H9 (cell line): Measurements from ENCODE around the gene CCDC38. TPM values are rescaled to one million over a fixed set of nuclear protein-coding genes. Genes with fewer than 3 reads are reported as not detected.

ENCODE experiments used
- DNase-seq: peaks from one replicate; pipeline ENCODE4 v3.0.0-alpha.2; 2017
- H2AFZ ChIP-seq: one replicate; pipeline ENCODE4 v1.6.1; 2013; ENCODE audit warnings: mild to moderate bottlenecking, low read length, control low read depth, moderate library complexity
- H2AK5ac ChIP-seq: 2 replicates; pipeline ENCODE4 v1.6.1; 2013; ENCODE audit warnings: low read length, control low read depth, mixed read lengths; ENCODE audit not compliant: insufficient read length
- H2BK120ac ChIP-seq: one replicate; pipeline ENCODE4 v1.6.1; 2013; ENCODE audit warnings: low read depth, mild to moderate bottlenecking, low read length, control low read depth, inconsistent platforms; ENCODE audit not compliant: poor library complexity, severe bottlenecking
- H2BK12ac ChIP-seq: 2 replicates; pipeline ENCODE4 v1.6.1; 2013; ENCODE audit warnings: low read length, control low read depth, mixed read lengths, low read depth; ENCODE audit not compliant: insufficient read length
- H2BK15ac ChIP-seq: 2 replicates; pipeline ENCODE4 v1.6.1; 2013; ENCODE audit warnings: low read depth, low read length, control low read depth
- H2BK20ac ChIP-seq: one replicate; pipeline ENCODE4 v1.6.1; 2013; ENCODE audit warnings: low read depth, mild to moderate bottlenecking, low read length, control low read depth, inconsistent platforms; ENCODE audit not compliant: poor library complexity, severe bottlenecking
- H2BK5ac ChIP-seq: 2 replicates; pipeline ENCODE4 v1.6.1; 2013; ENCODE audit warnings: low read length, control low read depth, mixed read lengths; ENCODE audit not compliant: insufficient read length
- H3K14ac ChIP-seq: 2 replicates; pipeline ENCODE4 v1.6.1; 2013; ENCODE audit warnings: low read length, control low read depth; ENCODE audit not compliant: insufficient read depth
- H3K18ac ChIP-seq: 2 replicates; pipeline ENCODE4 v1.6.1; 2013; ENCODE audit warnings: low read depth, mild to moderate bottlenecking, mixed read lengths, low read length, control low read depth; ENCODE audit not compliant: insufficient read length
- H3K23ac ChIP-seq: 2 replicates; pipeline ENCODE4 v1.6.1; 2013; ENCODE audit warnings: low read length, control low read depth, mixed read lengths, low read depth; ENCODE audit not compliant: insufficient read length
- H3K23me2 ChIP-seq: 2 replicates; pipeline ENCODE4 v1.6.1; 2013; ENCODE audit warnings: low read depth, mild to moderate bottlenecking, mixed read lengths, low read length, control low read depth; ENCODE audit not compliant: insufficient read length, poor library complexity, severe bottlenecking
- H3K27ac ChIP-seq: 2 replicates; pipeline ENCODE4 v1.5.1; 2013; ENCODE audit warnings: low read length, control low read depth, mixed read lengths, low read depth; ENCODE audit not compliant: insufficient read length
- H3K27me3 ChIP-seq: 2 replicates; pipeline ENCODE4 v1.6.1; 2013; ENCODE audit warnings: low read length, control low read depth, inconsistent platforms; ENCODE audit not compliant: insufficient read depth
- H3K4ac ChIP-seq: 2 replicates; pipeline ENCODE4 v1.6.1; 2013; ENCODE audit warnings: low read depth, mild to moderate bottlenecking, control low read depth, inconsistent platforms, low read length, moderate library complexity
- H3K4me1 ChIP-seq: 2 replicates; pipeline ENCODE4 v1.6.1; 2013; ENCODE audit warnings: low read length, control low read depth, inconsistent platforms; ENCODE audit not compliant: insufficient read depth
- H3K4me2 ChIP-seq: 2 replicates; pipeline ENCODE4 v1.6.1; 2013; ENCODE audit warnings: low read length, control low read depth, mixed read lengths; ENCODE audit not compliant: insufficient read length, insufficient read depth
- H3K56ac ChIP-seq: 2 replicates; pipeline ENCODE4 v1.6.1; 2013; ENCODE audit warnings: low read depth, mild to moderate bottlenecking, mixed read lengths, low read length, control low read depth; ENCODE audit not compliant: insufficient read length
- H3K79me1 ChIP-seq: 2 replicates; pipeline ENCODE4 v1.6.1; 2013; ENCODE audit warnings: low read depth, mild to moderate bottlenecking, moderate library complexity, low read length, control low read depth, inconsistent platforms; ENCODE audit not compliant: insufficient read depth, poor library complexity, severe bottlenecking
- H3K79me2 ChIP-seq: 2 replicates; pipeline ENCODE4 v1.6.1; 2013; ENCODE audit warnings: low read length, control low read depth, inconsistent platforms; ENCODE audit not compliant: insufficient read depth
- H3K9ac ChIP-seq: 2 replicates; pipeline ENCODE4 v1.6.1; 2013; ENCODE audit warnings: low read length, control low read depth, mixed read lengths; ENCODE audit not compliant: insufficient read length; ENCODE audit errors: extremely low read depth
- H3K9me3 ChIP-seq: one replicate; pipeline ENCODE4 v1.6.1; 2013; ENCODE audit warnings: low read depth, low read length, inconsistent platforms; ENCODE audit not compliant: control insufficient read depth
- H3T11ph ChIP-seq: one replicate; pipeline ENCODE4 v1.6.1; 2013; ENCODE audit warnings: mild to moderate bottlenecking, low read length, control low read depth, inconsistent platforms
- H4K20me1 ChIP-seq: one replicate; pipeline ENCODE4 v1.6.1; 2013; ENCODE audit not compliant: control insufficient read depth, insufficient read length, insufficient read depth
- H4K5ac ChIP-seq: 2 replicates; pipeline ENCODE4 v1.6.1; 2013; ENCODE audit warnings: low read depth, mild to moderate bottlenecking, mixed read lengths, low read length, control low read depth; ENCODE audit not compliant: insufficient read length
- H4K8ac ChIP-seq: replicated peaks from 2 replicates; pipeline ENCODE4 v1.6.1; 2013; ENCODE audit warnings: low read length, control low read depth, mixed read lengths, low read depth; ENCODE audit not compliant: insufficient read length
- H4K91ac ChIP-seq: 2 replicates; pipeline ENCODE4 v1.6.1; 2013; ENCODE audit warnings: low read depth, mild to moderate bottlenecking, moderate library complexity, mixed read lengths, low read length, control low read depth; ENCODE audit not compliant: insufficient read length
- H3K27ac Mint-ChIP-seq, 3 experiments: 2 replicates in 2 of 3; 3 replicates in 1 of 3; pipeline ENCODE4 v1.8.0; 2020 to 2021; ENCODE audit warnings: mixed read lengths in 3 of 3, mild to moderate bottlenecking in 1 of 3, moderate library complexity in 1 of 3
- H3K27me3 Mint-ChIP-seq: 2 replicates; pipeline ENCODE4 v1.8.0; 2021; ENCODE audit warnings: low read depth, mild to moderate bottlenecking, moderate library complexity, mixed read lengths
- H3K36me3 Mint-ChIP-seq, 3 experiments: 2 replicates in 2 of 3; 3 replicates in 1 of 3; pipeline ENCODE4 v1.8.0; 2020 to 2021; ENCODE audit warnings: low read depth in 3 of 3, mixed read lengths in 3 of 3; ENCODE audit not compliant: insufficient read depth in 1 of 3
- H3K4me1 Mint-ChIP-seq, 2 experiments: 2 replicates each; pipeline ENCODE4 v1.8.0; 2020; ENCODE audit warnings: mixed read lengths in 2 of 2
- H3K4me3 Mint-ChIP-seq, 2 experiments: 2 replicates in 1 of 2; 3 replicates in 1 of 2; pipeline ENCODE4 v1.8.0; 2020 to 2021; ENCODE audit warnings: mild to moderate bottlenecking in 2 of 2, mixed read lengths in 2 of 2, moderate library complexity in 1 of 2
- H3K9me3 Mint-ChIP-seq, 2 experiments: 2 replicates in 1 of 2; 3 replicates in 1 of 2; pipeline ENCODE4 v1.8.0; 2020; ENCODE audit warnings: mild to moderate bottlenecking in 2 of 2, mixed read lengths in 2 of 2, moderate library complexity in 1 of 2
- WGBS: extraction: QIAGEN DNeasy Blood & Tissue Kit; methylation state at CpG from one replicate; pipeline ENCODE4 v1.1.7; 2013; ENCODE audit warnings: missing lambda C conversion rate, low lambda C conversion rate, mixed read lengths; ENCODE audit not compliant: insufficient read length; ENCODE audit errors: extremely low coverage; 5-methylcytosine and 5-hydroxymethylcytosine counted together
- total RNA-seq: library from RNA; stranded (reverse); gene quantifications from 2 replicates; pipeline ENCODE4 v1.2.1, GENCODE V29; 2021
- TF ChIP-seq, protein P1 (sequence below): fragments of 200-600 bp; sonication (generic); conservative IDR thresholded peaks from 3 replicates; pipeline ENCODE4 v1.8.0; 2021; ENCODE audit warnings: antibody characterized with exemption, mild to moderate bottlenecking

Gene CCDC38
- total RNA-seq, 1 experiment from 2014 or later, result not detected

DNA sequence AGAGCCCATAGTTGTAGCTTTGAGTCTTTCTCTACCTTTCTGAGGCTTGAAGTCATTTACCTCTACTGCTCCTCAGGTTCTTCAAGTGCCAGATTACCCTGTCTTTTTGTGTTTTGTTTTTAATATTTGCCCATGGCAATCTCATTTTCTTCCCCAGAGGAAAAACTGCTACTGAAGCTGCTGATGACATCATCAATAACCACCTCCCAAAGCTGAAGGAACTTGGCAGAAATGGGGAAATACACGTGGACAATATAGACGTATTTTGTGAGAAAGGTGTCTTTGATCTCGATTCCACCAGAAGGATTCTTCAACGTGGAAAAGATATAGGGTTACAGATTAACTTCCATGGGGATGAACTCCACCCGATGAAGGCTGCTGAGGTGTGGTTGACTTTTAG lies 17.8 kb upstream of the CCDC38 start:
- H3K23me2 ChIP-seq, result no peaks in the 10 kb centered on the region
- WGBS, result no CpG with 5 or more reads among the region's 5 CpGs
- Mint-ChIP-seq H3K9me3 (no peaks in the 10 kb centered on the region; a peak in 1 of 5 replicates), H3K27ac (no peak overlapping the region), H3K36me3 (no peaks in the 10 kb centered on the region), H3K4me3 (no peak overlapping the region), H3K4me1 (peaks cover 20 to 26% of the 10 kb centered on the region in 2 experiments), H3K27me3 (no peaks in the 10 kb centered on the region)
- no peaks in the 10 kb centered on the region for H3K27me3 ChIP-seq
- no peak overlapping the region for H3K23ac ChIP-seq
- H3K4me1 ChIP-seq, result no peaks in the 10 kb centered on the region
- no peak overlapping the region for H2BK20ac ChIP-seq
- no peak overlapping the region for H4K5ac ChIP-seq
- no peak overlapping the region for H2BK5ac ChIP-seq
- no peak overlapping the region for H2BK15ac ChIP-seq
- H4K20me1 ChIP-seq, result no peaks in the 10 kb centered on the region
- no peak overlapping the region for H3K4ac ChIP-seq
- H3K4me2 ChIP-seq, result no peak overlapping the region
- H3K18ac ChIP-seq, result no peak overlapping the region
- no peak overlapping the region for H2AK5ac ChIP-seq
- no peak overlapping the region for H4K91ac ChIP-seq
- H3K27ac ChIP-seq, result no peak overlapping the region
- H2AFZ ChIP-seq, result no peak overlapping the region
- no peak overlapping the region for H3K14ac ChIP-seq
- no peaks in the 10 kb centered on the region for H3K79me1 ChIP-seq
- no peak overlapping the region for H4K8ac ChIP-seq
- TF ChIP-seq, protein P1, sequence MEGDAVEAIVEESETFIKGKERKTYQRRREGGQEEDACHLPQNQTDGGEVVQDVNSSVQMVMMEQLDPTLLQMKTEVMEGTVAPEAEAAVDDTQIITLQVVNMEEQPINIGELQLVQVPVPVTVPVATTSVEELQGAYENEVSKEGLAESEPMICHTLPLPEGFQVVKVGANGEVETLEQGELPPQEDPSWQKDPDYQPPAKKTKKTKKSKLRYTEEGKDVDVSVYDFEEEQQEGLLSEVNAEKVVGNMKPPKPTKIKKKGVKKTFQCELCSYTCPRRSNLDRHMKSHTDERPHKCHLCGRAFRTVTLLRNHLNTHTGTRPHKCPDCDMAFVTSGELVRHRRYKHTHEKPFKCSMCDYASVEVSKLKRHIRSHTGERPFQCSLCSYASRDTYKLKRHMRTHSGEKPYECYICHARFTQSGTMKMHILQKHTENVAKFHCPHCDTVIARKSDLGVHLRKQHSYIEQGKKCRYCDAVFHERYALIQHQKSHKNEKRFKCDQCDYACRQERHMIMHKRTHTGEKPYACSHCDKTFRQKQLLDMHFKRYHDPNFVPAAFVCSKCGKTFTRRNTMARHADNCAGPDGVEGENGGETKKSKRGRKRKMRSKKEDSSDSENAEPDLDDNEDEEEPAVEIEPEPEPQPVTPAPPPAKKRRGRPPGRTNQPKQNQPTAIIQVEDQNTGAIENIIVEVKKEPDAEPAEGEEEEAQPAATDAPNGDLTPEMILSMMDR, result no peak
- no peak overlapping the region for H2BK12ac ChIP-seq
- no peaks in the 10 kb centered on the region for H3K79me2 ChIP-seq
- no peaks in the 10 kb centered on the region for H3K9me3 ChIP-seq
- H3K9ac ChIP-seq, result no peak overlapping the region
- DNase-seq, result no peak
- H3T11ph ChIP-seq, result no peak overlapping the region
- H3K56ac ChIP-seq, result no peak overlapping the region
- no peak overlapping the region for H2BK120ac ChIP-seq
